KMS-11 (cell line): ENCODE measurements around the gene HIBADH.

Source experiments
- H2AFZ ChIP-seq: fragments of 200-600 bp; sonication (generic); 2 replicates; pipeline ENCODE4 v1.6.1; 2016; ENCODE audit warnings: antibody characterized with exemption, mixed run types, low read depth
- H3K27ac ChIP-seq: fragments of 200-600 bp; sonication (generic); 2 replicates; pipeline ENCODE4 v1.6.1; 2016; ENCODE audit warnings: mild to moderate bottlenecking, mixed run types
- H3K27me3 ChIP-seq: fragments of 200-600 bp; sonication (generic); 2 replicates; pipeline ENCODE4 v1.6.1; 2017; ENCODE audit warnings: mild to moderate bottlenecking, low read depth, mixed run types, moderate library complexity; ENCODE audit not compliant: insufficient read depth
- H3K36me3 ChIP-seq: fragments of 200-600 bp; sonication (generic); 2 replicates; pipeline ENCODE4 v1.6.1; 2017; ENCODE audit warnings: mild to moderate bottlenecking, mixed run types; ENCODE audit not compliant: insufficient read depth
- H3K4me1 ChIP-seq: fragments of 200-600 bp; sonication (generic); 2 replicates; pipeline ENCODE4 v1.6.1; 2016; ENCODE audit warnings: mild to moderate bottlenecking, low read depth, mixed run types; ENCODE audit not compliant: poor library complexity, severe bottlenecking
- H3K4me2 ChIP-seq: fragments of 200-600 bp; sonication (generic); 2 replicates; pipeline ENCODE4 v1.7.0; 2016; ENCODE audit warnings: mild to moderate bottlenecking, mixed run types
- H3K4me3 ChIP-seq: fragments of 200-600 bp; sonication (generic); IDR thresholded peaks from 2 replicates; pipeline ENCODE4 v1.6.1; 2017; ENCODE audit warnings: low read depth, low read length, mixed read lengths; ENCODE audit not compliant: insufficient read depth
- H3K79me2 ChIP-seq: fragments of 200-600 bp; sonication (generic); 2 replicates; pipeline ENCODE4 v1.6.1; 2016; ENCODE audit warnings: low read depth, mixed run types; ENCODE audit not compliant: insufficient read depth
- H3K9ac ChIP-seq: fragments of 200-600 bp; sonication (generic); 2 replicates; pipeline ENCODE4 v1.6.1; 2016; ENCODE audit warnings: mild to moderate bottlenecking, mixed run types
- H4K20me1 ChIP-seq: fragments of 200-600 bp; sonication (generic); 2 replicates; pipeline ENCODE4 v1.6.1; 2016; ENCODE audit warnings: mild to moderate bottlenecking, mixed run types; ENCODE audit not compliant: insufficient read depth
- CTCF ChIP-seq: fragments of 200-600 bp; sonication (generic); conservative IDR thresholded peaks from 2 replicates; pipeline ENCODE4 v1.6.1; 2017; ENCODE audit warnings: low read depth, mild to moderate bottlenecking, antibody characterized with exemption, low read length, moderate library complexity, mixed read lengths

The HIBADH gene

DNA sequence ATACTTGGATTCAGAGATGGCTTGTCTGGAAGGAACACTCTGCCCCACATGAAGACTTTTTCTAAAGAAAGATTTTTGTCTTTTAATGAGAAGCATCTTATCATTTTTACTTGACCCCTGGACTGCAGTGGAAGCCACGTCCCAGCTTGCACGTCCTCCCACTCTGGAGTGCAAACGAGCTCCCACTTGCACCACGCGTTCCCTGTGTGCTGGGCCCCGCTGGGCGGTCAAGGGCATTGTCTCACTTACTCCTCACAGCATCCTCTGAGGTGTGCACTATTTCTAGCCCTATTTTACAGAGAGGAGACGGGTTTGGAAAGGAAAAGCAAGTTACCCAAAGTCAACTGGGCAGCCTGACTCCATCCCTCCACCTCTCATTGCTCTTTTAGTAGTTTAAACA, 175.2 kb downstream of the HIBADH start:
- TF ChIP-seq CTCF: no peak

DNA sequence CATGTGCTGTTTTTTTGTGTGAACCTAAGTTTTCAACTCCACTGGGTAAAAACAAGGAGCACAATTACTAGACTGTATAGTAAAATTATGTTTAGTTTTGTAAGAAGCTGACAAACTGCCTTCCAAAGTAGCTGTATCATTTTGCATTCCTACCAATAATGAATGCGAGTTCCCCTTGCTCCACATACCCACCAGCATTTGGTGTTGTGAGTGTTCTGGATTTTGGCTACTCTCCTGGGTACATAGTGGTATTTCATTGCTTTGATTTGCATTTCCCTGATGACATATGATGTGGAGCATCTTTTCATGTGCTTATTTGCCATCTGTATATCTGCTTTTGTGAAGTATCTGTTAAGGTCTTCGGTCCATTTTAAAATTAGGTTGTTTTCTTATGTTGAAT, 178.2 kb downstream of the HIBADH start:
- no peak overlapping the region for H3K9ac ChIP-seq
- H3K27ac ChIP-seq: no peak overlapping the region
- no peak overlapping the region for H3K4me2 ChIP-seq
- no peaks in the 10 kb centered on the region for H4K20me1 ChIP-seq
- no peaks in the 10 kb centered on the region for H3K36me3 ChIP-seq
- no peak overlapping the region for H2AFZ ChIP-seq
- H3K4me3 ChIP-seq: no peak overlapping the region
- H3K27me3 ChIP-seq: no peaks in the 10 kb centered on the region
- TF ChIP-seq CTCF: no peak
- no peaks in the 10 kb centered on the region for H3K79me2 ChIP-seq
- H3K4me1 ChIP-seq: no peaks in the 10 kb centered on the region

More for the DNA sequence above, 175.2 kb downstream of the HIBADH start:
- Histone ChIP-seq H3K4me2 (no peak overlapping the region), H3K4me3 (no peak overlapping the region), H3K27me3 (no peaks in the 10 kb centered on the region), H3K9ac (no peak overlapping the region), H3K27ac (no peak overlapping the region), H4K20me1 (no peaks in the 10 kb centered on the region), H3K36me3 (no peaks in the 10 kb centered on the region), H3K4me1 (no peaks in the 10 kb centered on the region), H3K79me2 (no peaks in the 10 kb centered on the region), H2AFZ (no peak overlapping the region)

- no peaks in the 10 kb centered on the region for H4K20me1 ChIP-seq
- H3K4me1 ChIP-seq: no peaks in the 10 kb centered on the region
- no peaks in the 10 kb centered on the region for H3K27me3 ChIP-seq
- no peak overlapping the region for H3K9ac ChIP-seq
- no peak for TF ChIP-seq CTCF
- no peaks in the 10 kb centered on the region for H3K79me2 ChIP-seq
- H3K4me2 ChIP-seq: no peak overlapping the region
- H2AFZ ChIP-seq: no peak overlapping the region
- H3K4me3 ChIP-seq: no peak overlapping the region
- H3K36me3 ChIP-seq: no peaks in the 10 kb centered on the region
- H3K27ac ChIP-seq: no peak overlapping the region
These were observed 180.5 kb downstream of the HIBADH start for GRCh38 chr7:27482219-27482618.

DNA sequence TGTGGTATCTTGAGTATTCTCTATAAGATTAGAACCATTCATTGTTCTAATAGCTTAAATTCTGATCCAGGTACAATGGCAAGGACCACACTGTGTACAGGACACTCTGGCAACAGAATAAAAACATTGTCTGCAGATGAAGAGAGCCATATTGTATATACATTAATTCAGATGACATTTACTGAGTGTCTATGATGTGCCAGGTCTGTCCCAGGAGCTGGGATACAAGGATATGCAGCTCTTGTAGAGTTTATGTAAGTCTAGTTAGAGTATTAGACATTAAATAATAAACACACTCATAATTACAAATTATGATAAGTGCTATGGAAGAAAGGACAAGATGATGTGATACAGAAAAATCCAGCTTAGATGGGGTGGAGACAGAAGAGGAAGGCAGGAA, 184.1 kb downstream of the HIBADH start:
- TF ChIP-seq CTCF: no peak
- Histone ChIP-seq H3K27ac (no peak overlapping the region), H3K9ac (no peak overlapping the region), H3K79me2 (no peaks in the 10 kb centered on the region), H3K4me2 (no peak overlapping the region), H3K4me1 (no peaks in the 10 kb centered on the region), H2AFZ (no peak overlapping the region), H3K36me3 (no peaks in the 10 kb centered on the region), H4K20me1 (no peaks in the 10 kb centered on the region), H3K4me3 (no peak overlapping the region), H3K27me3 (no peaks in the 10 kb centered on the region)
